ENCODE results near the gene TRMT10A. TPM values are rescaled to one million over a fixed set of nuclear protein-coding genes. Genes with fewer than 3 reads are reported as not detected.

Gene TRMT10A, protein sequence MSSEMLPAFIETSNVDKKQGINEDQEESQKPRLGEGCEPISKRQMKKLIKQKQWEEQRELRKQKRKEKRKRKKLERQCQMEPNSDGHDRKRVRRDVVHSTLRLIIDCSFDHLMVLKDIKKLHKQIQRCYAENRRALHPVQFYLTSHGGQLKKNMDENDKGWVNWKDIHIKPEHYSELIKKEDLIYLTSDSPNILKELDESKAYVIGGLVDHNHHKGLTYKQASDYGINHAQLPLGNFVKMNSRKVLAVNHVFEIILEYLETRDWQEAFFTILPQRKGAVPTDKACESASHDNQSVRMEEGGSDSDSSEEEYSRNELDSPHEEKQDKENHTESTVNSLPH
- total RNA-seq (1 to 10 TPM; 3.5 to 3.9 TPM), total RNA-seq (7.0 to 9.3 reads per million in 2 donors)

DNA sequence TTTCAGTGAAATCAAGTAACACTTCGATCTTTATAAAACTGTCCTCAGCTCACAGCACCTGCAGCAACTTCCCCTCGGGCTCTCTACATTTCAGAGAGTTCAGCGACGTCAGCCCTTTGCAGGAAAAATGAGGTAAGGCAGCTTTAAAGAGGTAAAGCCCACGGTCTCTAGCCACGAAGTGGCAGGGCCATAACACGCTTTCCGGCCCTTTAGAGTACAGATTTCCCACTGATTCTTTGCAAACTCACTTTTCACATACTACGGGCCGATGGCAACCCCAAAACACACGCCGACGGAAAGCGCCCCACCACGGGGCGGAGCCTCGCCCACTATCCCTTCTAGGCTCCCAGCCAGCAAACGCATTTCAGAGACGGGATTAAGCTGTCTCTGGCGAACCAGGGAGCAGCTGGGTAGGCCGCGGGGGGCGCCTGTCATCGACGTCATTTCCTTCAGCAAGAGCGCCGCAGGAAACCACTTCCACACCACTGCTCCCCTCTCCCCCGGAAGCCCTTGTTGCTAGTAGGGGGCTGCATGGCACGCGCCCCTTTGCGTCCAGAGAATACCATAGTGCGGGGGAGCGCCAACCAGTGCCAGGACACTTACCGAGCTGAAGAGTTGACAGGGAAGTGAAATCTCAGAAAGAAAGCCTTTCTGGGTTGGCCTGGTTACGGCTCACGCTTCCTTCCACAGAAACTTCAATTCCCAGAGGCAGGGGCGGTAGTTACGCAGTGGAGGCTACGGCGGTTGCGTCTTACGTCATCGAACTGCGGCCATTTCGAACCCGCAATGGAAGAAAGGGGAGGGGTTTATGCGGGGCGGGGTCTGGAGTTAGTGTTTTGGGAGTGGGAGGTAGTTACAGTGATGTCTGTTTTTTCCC lies at the start of gene TRMT10A:
TRMT10A (minus strand) TSS at position 730 of the 877 bp plus-strand sequence. CDS start 4,701 bp downstream, outside the sequence.
- peaks cover 16% of the 10 kb centered on the region for H3K4me1 Mint-ChIP-seq
- H3K4me3 Mint-ChIP-seq, result peak within 1 kb of the TSS; percentile 93
- peak within 1 kb of the TSS; percentile 97 for H3K27ac Mint-ChIP-seq
- DNase-seq (peak; percentile 84 to 90 (median 85)), ATAC-seq (peak; percentile 87)
- H3K27me3 Mint-ChIP-seq, result peaks cover 19% of the 10 kb centered on the region
- H3K36me3 Mint-ChIP-seq (ENCODE audit: low read depth), result peaks cover 3% of the 10 kb centered on the region
- no peaks in the 10 kb centered on the region for H3K9me3 ChIP-seq (ENCODE audit: control insufficient read depth, low read length, poor library complexity, severe bottlenecking)

DNA sequence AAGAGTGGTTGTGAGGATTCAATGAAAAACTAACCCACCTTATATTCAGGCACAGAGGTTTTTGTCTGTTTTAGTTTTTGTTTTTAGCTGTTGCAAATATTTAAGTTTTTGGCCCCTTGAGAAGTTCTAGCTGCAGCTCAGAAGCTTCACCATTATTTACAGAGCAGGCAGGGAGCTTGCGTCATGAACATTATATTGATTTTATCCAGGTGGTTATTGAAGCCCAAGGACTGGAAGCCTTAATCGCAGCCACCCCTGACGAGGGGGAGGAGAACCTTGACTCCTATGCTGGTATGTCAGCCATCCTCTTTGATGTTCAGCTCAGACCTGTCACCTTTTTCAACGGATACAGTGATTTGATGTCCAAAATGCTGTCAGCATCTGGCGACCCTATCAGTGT lies 48.9 kb upstream of the TRMT10A start:
- no peak overlapping the region for H3K4me3 Mint-ChIP-seq
- no peaks in the 10 kb centered on the region for H3K36me3 Mint-ChIP-seq (ENCODE audit: low read depth)
- no peak overlapping the region for H3K27ac Mint-ChIP-seq
- ATAC-seq, result no peak
- H3K9me3 ChIP-seq (ENCODE audit: control insufficient read depth, low read length, poor library complexity, severe bottlenecking), result no peaks in the 10 kb centered on the region
- no peaks in the 10 kb centered on the region for H3K4me1 Mint-ChIP-seq
- DNase-seq, result no peak
- H3K27me3 Mint-ChIP-seq, result peaks cover 43% of the 10 kb centered on the region

DNA sequence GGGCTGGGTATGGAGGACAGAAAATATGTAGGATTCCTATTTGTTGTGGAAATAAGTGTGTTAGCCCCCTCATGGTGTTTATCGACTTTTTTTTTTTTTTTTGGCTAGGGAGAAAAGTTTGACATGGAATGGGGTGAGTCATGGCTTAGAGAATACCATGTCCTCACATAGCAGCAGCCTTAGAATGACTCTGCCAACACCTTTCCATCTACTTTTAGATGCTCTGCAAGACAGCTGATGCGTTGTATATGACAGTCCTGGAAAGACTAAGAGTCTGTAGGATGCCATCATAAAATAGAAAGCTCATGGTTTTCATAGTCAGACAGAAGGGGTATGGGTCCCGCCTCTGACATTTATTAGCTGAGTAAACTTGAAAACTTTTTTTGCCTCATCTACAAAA lies 48.4 kb upstream of the TRMT10A start:
- Mint-ChIP-seq H3K27me3 (peaks cover 43% of the 10 kb centered on the region), H3K4me3 (no peak overlapping the region), H3K4me1 (no peaks in the 10 kb centered on the region), H3K27ac (no peak overlapping the region), H3K36me3 (ENCODE audit: low read depth) (no peaks in the 10 kb centered on the region)
- no peaks in the 10 kb centered on the region for H3K9me3 ChIP-seq (ENCODE audit: control insufficient read depth, low read length, poor library complexity, severe bottlenecking)
- DNase-seq (no peak), ATAC-seq (no peak)

DNA sequence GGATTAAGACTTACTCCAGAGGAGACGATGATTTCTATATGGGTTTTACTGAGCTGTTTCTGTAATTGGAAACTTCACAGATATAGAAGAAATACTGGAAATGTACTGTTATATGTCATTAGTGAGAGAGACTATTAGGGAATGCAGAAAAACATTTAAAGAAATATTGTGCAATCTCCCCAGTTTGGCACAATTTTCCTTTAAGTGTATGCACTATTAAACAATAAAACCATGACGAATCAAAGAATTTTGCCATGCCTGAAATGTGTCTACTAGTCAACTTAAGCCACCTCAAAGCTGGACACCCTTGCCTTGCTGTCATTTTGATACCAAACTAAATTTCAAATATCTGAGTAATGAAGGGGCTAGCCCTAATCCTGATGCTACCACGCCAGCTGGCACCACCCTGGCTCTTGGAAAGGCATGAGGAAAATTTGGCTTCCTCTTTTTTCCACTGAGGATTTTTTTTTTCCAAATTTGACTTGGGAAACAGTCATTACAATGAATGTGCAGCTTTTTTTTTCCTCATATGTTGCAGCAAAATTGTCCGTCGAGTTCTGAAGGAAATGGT lies 46.9 kb upstream of the TRMT10A start:
- Mint-ChIP-seq H3K27me3 (peaks cover 41% of the 10 kb centered on the region), H3K4me1 (no peaks in the 10 kb centered on the region), H3K36me3 (ENCODE audit: low read depth) (no peaks in the 10 kb centered on the region), H3K27ac (no peak overlapping the region), H3K4me3 (no peak overlapping the region)
- DNase-seq (no peak), ATAC-seq (no peak)
- H3K9me3 ChIP-seq (ENCODE audit: control insufficient read depth, low read length, poor library complexity, severe bottlenecking), result no peaks in the 10 kb centered on the region

DNA sequence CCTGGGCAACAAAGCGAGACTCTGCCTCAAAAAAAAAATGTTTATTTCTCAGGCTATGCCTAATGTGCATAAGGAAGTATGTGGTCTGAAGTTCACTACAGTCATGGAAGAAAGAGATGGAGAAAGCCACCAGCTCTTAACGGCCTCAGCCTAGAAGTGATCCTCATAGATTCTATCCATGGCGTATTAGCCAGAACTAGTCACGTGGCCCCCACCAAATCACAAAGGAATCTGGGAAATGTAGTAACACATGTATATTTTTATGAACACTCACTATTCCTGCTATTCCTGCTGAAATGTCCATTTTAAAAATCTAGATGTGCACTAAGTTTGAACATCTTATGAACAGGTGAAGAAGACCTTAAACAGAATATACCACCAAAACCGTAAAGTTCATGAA lies 44.6 kb upstream of the TRMT10A start:
- no peaks in the 10 kb centered on the region for H3K9me3 ChIP-seq (ENCODE audit: control insufficient read depth, low read length, poor library complexity, severe bottlenecking)
- no peak overlapping the region for H3K4me3 Mint-ChIP-seq
- ATAC-seq (no peak), DNase-seq (no peak)
- H3K4me1 Mint-ChIP-seq, result no peaks in the 10 kb centered on the region
- H3K27ac Mint-ChIP-seq, result no peak overlapping the region
- H3K27me3 Mint-ChIP-seq, result peaks cover 61% of the 10 kb centered on the region
- no peaks in the 10 kb centered on the region for H3K36me3 Mint-ChIP-seq (ENCODE audit: low read depth)

DNA sequence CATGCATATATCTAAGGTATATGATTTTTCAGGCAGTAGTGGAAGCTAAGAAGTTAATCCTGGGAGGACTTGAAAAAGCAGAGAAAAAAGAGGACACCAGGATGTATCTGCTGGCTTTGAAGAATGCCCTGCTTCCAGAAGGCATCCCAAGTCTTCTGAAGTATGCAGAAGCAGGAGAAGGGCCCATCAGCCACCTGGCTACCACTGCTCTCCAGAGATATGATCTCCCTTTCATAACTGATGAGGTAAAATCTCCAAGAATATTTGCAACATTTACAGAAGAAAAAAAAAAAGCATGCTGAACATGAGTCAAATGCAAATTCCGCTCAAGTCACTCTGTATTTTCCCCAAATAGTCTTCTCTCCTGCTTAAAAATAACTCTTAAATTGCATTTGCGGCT lies 42.9 kb upstream of the TRMT10A start:
- DNase-seq (no peak), ATAC-seq (no peak)
- no peak overlapping the region for H3K27ac Mint-ChIP-seq
- H3K27me3 Mint-ChIP-seq, result peaks cover 56% of the 10 kb centered on the region
- no peaks in the 10 kb centered on the region for H3K4me1 Mint-ChIP-seq
- H3K9me3 ChIP-seq (ENCODE audit: control insufficient read depth, low read length, poor library complexity, severe bottlenecking), result no peaks in the 10 kb centered on the region
- H3K4me3 Mint-ChIP-seq, result no peak overlapping the region
- H3K36me3 Mint-ChIP-seq (ENCODE audit: low read depth), result no peaks in the 10 kb centered on the region

DNA sequence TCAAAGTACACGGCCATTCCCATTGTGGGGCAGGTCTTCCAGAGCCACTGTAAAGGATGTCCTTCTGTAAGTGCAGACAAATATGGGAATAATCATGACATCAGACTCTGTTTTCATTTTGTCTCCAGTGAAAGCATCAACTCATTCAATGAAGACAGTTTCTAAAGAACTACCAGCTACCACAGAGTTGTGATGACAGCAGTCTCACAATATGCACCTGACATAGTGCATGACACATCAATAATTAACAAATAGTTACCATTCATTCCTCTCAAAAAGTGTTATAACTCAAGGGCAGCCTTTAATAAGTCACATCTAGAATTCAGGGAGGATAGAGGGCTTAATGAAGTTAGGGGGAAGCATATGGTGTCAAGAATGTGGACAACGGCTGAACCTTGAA lies 31.0 kb upstream of the TRMT10A start:
- no peak overlapping the region for H3K27ac Mint-ChIP-seq
- no peak for ATAC-seq
- no peaks in the 10 kb centered on the region for H3K4me1 Mint-ChIP-seq

DNA sequence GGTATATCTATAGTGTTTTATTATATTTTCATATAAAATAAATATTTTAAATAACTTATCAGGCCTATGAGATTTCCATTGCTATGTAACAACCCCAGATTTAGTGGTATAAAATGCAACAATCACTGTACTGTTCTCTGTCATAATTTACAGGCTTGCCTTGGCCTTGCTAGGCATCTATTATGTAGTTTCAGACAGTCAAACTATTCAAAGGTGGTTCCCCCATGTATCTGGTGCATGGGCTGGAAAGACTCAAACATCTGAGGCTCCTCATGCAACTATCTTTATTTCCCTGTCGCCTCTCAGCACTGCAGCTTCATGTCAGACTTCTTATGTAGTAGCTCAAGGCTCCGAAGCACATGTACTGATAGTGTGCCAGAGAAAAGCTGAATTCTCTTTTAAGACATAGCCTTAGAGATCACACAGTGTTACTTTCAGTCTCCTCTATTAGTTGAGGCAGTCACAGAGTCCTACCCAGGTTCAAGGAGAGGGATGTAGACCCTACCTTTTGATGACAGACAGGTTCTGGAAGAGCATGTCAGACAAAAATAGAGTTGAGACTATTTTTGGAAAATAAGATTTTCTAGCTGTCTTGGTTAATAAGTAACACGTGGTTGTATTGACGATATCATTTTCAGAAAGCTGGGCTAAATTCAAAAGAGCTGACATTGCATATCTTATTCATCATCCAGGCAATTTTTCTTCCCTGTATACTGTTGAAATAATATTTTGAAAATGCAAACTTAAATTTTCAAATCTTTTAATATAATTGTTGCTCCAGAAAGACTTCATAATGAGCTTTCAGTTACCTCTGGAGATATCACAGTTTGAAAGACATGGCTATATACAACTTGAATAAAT lies 30.2 kb upstream of the TRMT10A start:
- H3K4me3 Mint-ChIP-seq, result no peak overlapping the region
- no peak overlapping the region for H3K27ac Mint-ChIP-seq
- peaks cover 6% of the 10 kb centered on the region for H3K27me3 Mint-ChIP-seq
- no peaks in the 10 kb centered on the region for H3K9me3 ChIP-seq (ENCODE audit: control insufficient read depth, low read length, poor library complexity, severe bottlenecking)
- no peaks in the 10 kb centered on the region for H3K4me1 Mint-ChIP-seq
- H3K36me3 Mint-ChIP-seq (ENCODE audit: low read depth), result no peaks in the 10 kb centered on the region
- DNase-seq, result no peak
- ATAC-seq, result no peak

More for the DNA sequence above, 31.0 kb upstream of the TRMT10A start:
- no peak for DNase-seq
- Mint-ChIP-seq H3K4me3 (no peak overlapping the region), H3K36me3 (ENCODE audit: low read depth) (no peaks in the 10 kb centered on the region), H3K27me3 (peaks cover 6% of the 10 kb centered on the region)
- no peaks in the 10 kb centered on the region for H3K9me3 ChIP-seq (ENCODE audit: control insufficient read depth, low read length, poor library complexity, severe bottlenecking)

DNA sequence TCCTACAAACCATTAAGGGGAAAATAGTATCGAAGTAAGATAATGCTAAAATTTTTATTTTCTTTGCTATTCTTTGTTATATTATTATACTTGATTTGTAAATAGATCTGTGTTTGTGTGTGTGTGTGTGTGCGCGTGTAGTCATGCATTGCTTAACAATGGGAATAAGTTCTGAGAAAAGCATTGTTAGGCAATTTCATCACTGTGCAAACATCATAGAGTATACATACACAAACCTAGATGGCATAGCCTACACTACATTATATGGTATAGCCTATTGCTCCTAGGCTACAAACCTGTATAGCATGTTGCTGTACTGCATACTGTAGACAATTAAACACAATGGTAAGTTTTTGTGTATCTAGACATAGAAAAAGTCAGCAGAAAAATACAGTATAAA lies 27.9 kb upstream of the TRMT10A start:
- H3K9me3 ChIP-seq (ENCODE audit: control insufficient read depth, low read length, poor library complexity, severe bottlenecking), result no peaks in the 10 kb centered on the region
- Mint-ChIP-seq H3K36me3 (ENCODE audit: low read depth) (no peaks in the 10 kb centered on the region), H3K27me3 (peaks cover under 1% of the 10 kb centered on the region), H3K4me1 (no peaks in the 10 kb centered on the region), H3K27ac (no peak overlapping the region), H3K4me3 (no peak overlapping the region)
- DNase-seq, result no peak
- ATAC-seq, result no peak

DNA sequence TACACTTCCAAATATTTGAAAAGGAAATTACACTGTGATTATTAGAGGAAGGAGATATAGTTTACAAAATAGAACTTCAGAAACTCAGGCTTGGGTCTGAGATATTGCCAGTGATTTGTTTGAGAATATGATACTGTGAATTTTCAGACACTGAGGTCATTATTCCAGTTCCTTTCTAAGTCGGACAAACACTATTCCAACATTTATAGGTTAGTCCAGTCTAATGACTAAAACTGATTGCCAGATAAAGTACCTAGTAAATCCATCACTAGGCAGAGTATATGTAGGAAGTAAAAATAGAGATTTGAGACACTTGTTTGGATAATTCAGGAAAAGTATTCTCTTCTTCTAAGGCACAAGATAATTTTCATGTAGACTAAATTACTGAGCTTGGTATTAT lies 24.0 kb upstream of the TRMT10A start:
- H3K27me3 Mint-ChIP-seq, result peaks cover 12% of the 10 kb centered on the region
- H3K4me1 Mint-ChIP-seq, result no peaks in the 10 kb centered on the region
- H3K36me3 Mint-ChIP-seq (ENCODE audit: low read depth), result no peaks in the 10 kb centered on the region
- H3K27ac Mint-ChIP-seq, result no peak overlapping the region
- no peak for DNase-seq
- ATAC-seq, result no peak
- no peak overlapping the region for H3K4me3 Mint-ChIP-seq
- no peaks in the 10 kb centered on the region for H3K9me3 ChIP-seq (ENCODE audit: control insufficient read depth, low read length, poor library complexity, severe bottlenecking)

DNA sequence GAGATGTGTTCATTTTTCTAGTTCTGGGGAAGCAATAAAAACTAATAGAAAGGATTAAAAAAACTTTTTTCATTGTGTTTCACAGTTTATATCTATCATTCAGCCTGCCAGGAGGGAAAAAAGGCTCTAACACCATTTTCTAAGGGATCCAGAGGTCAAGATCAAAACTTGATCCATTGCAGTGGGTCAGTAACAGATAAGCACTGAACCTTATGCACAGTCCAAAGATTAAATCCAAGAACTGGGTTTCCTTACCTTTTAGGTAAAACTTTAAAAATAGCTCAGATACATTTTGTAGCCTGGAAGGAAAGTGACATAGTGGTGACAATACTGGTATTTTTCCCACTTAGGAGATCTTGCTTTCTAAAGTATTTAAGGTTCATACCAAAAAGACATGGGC lies 23.5 kb upstream of the TRMT10A start:
- H3K9me3 ChIP-seq (ENCODE audit: control insufficient read depth, low read length, poor library complexity, severe bottlenecking), result no peaks in the 10 kb centered on the region
- no peaks in the 10 kb centered on the region for H3K4me1 Mint-ChIP-seq
- H3K4me3 Mint-ChIP-seq, result no peak overlapping the region
- H3K27me3 Mint-ChIP-seq, result peaks cover 17% of the 10 kb centered on the region
- H3K36me3 Mint-ChIP-seq (ENCODE audit: low read depth), result no peaks in the 10 kb centered on the region
- ATAC-seq (no peak), DNase-seq (no peak)
- no peak overlapping the region for H3K27ac Mint-ChIP-seq

DNA sequence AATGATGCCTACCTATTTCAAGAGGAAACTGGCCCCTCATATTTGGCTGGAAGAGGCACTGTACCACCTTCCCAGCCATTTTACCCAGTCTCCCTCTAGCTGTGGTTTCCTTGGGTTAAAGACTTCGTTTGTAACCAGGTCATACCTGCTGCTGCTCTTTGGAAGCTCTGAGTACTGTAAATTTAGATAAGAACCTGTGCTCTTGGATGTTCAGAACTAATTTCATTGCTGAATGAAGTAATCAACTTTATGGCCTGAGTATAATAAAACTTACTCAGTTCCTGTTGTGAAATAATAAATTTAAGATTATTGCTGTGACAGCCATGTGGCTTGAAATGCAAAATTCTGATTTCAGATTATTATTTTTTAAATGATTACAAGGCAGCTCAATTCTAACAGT lies 23.0 kb upstream of the TRMT10A start:
- DNase-seq (no peak), ATAC-seq (no peak)
- Mint-ChIP-seq H3K27ac (no peak overlapping the region), H3K36me3 (ENCODE audit: low read depth) (no peaks in the 10 kb centered on the region), H3K27me3 (peaks cover 22% of the 10 kb centered on the region), H3K4me1 (no peaks in the 10 kb centered on the region), H3K4me3 (no peak overlapping the region)
- no peaks in the 10 kb centered on the region for H3K9me3 ChIP-seq (ENCODE audit: control insufficient read depth, low read length, poor library complexity, severe bottlenecking)

DNA sequence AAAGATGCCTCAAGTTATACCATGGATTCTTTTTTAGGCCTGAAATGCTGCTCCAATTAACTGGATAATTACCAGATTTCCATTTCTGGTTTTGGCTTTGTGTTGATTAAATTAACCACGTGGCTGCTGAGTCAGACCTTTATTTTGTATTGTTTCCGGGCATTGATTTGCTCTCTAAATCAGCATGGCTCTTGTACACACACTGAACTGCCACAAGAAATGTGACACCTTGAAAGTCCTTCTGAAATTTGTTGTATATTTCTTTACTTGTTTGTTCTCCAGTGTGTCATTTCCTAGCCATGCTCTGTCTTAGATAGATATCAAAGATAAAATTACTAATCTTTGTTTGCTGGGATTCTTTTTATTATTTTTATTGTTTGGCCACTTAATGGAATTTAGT lies 22.5 kb upstream of the TRMT10A start:
- no peak for DNase-seq
- H3K27me3 Mint-ChIP-seq, result peaks cover 27% of the 10 kb centered on the region

More for the DNA sequence above, 22.5 kb upstream of the TRMT10A start:
- Mint-ChIP-seq H3K36me3 (ENCODE audit: low read depth) (no peaks in the 10 kb centered on the region), H3K27ac (no peak overlapping the region), H3K4me1 (no peaks in the 10 kb centered on the region), H3K4me3 (no peak overlapping the region)
- no peaks in the 10 kb centered on the region for H3K9me3 ChIP-seq (ENCODE audit: control insufficient read depth, low read length, poor library complexity, severe bottlenecking)
- no peak for ATAC-seq

Measured in T-helper 17 cell (primary cell).